Measurements from ENCODE around the gene SZRD1.

DNA sequence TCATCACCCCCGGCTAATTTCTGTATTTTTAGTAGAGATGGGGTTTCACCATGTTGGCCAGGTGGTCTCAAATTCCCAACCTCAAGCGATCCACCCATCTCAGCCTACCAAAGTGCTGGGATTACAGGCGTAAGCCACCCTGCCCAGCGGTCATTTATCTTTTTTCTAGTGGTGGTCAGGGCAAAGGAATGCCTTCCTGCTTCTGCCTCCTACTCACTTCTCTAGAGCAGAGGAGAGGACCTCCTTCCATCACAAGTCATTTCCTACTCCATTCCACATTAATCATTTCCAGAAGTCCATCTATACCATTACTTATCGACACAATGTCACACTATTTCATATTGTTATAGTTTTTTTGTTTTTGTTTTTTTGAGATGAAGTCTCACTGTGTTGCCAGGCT is 28.1 kb upstream of the SZRD1 start:
- TF ChIP-seq L3MBTL2 (IDR thresholded peaks at IDR 0.05) (no peak), SNRNP70 (optimal IDR thresholded peaks at IDR 0.05; ENCODE audit: low read depth, low read length) (no peak)
